WERI-Rb-1 (cell line): ENCODE results near the gene C6orf89.

ENCODE experiments used
- DNase-seq: peaks from one replicate; pipeline ENCODE4 v3.0.0-alpha.2; 2020
- H3K27ac ChIP-seq: fragments of 250-450 bp; sonication (Bioruptor Pico); 2 replicates; pipeline ENCODE4 v1.5.1; 2020; ENCODE audit warnings: mild to moderate bottlenecking, moderate library complexity
- H3K27me3 ChIP-seq: fragments of 250-450 bp; sonication (Bioruptor Pico); 2 replicates; pipeline ENCODE4 v1.5.1; 2021; ENCODE audit warnings: mild to moderate bottlenecking, low read depth, moderate library complexity; ENCODE audit not compliant: insufficient read depth, severe bottlenecking
- H3K36me3 ChIP-seq: fragments of 250-450 bp; sonication (Bioruptor Pico); 2 replicates; pipeline ENCODE4 v1.5.1; 2020; ENCODE audit warnings: mild to moderate bottlenecking, moderate library complexity
- H3K4me3 ChIP-seq: 2 replicates; pipeline ENCODE4 v1.5.1; 2011; ENCODE audit warnings: low read depth, mild to moderate bottlenecking, control low read depth, low read length
- H3K9me3 ChIP-seq: fragments of 250-450 bp; sonication (Bioruptor Pico); 2 replicates; pipeline ENCODE4 v1.5.1; 2021; ENCODE audit warnings: mild to moderate bottlenecking, moderate library complexity; ENCODE audit not compliant: severe bottlenecking
- CTCF ChIP-seq: IDR thresholded peaks from 2 replicates; pipeline ENCODE4 v1.5.1; 2011; ENCODE audit warnings: low read depth, mild to moderate bottlenecking, control low read depth, inconsistent platforms, low read length

The C6orf89 gene

GRCh38 chr6:36857325-36857724 lies 28.4 kb upstream of the C6orf89 start:
- no peak for DNase-seq
- Histone ChIP-seq H3K27ac (no peak overlapping the region), H3K27me3 (no peaks in the 10 kb centered on the region), H3K4me3 (no peak overlapping the region), H3K9me3 (no peaks in the 10 kb centered on the region), H3K36me3 (peaks cover 88% of the 10 kb centered on the region)
- TF ChIP-seq CTCF: no peak

- no peak for DNase-seq
- H3K27ac ChIP-seq: no peak overlapping the region
- no peak for TF ChIP-seq CTCF
- H3K36me3 ChIP-seq: peaks cover 92% of the 10 kb centered on the region
- H3K4me3 ChIP-seq: no peak overlapping the region
- H3K9me3 ChIP-seq: no peaks in the 10 kb centered on the region
- no peaks in the 10 kb centered on the region for H3K27me3 ChIP-seq
These were observed 27.3 kb upstream of the C6orf89 start for GRCh38 chr6:36858407-36858981.

- H3K9me3 ChIP-seq: no peaks in the 10 kb centered on the region
- no peak for TF ChIP-seq CTCF
- H3K4me3 ChIP-seq: no peak overlapping the region
- peaks cover 94% of the 10 kb centered on the region for H3K36me3 ChIP-seq
- no peaks in the 10 kb centered on the region for H3K27me3 ChIP-seq
- no peak for DNase-seq
- H3K27ac ChIP-seq: no peak overlapping the region
These were observed 25.6 kb upstream of the C6orf89 start for GRCh38 chr6:36860126-36860525.

GRCh38 chr6:36862164-36862847 lies 23.4 kb upstream of the C6orf89 start:
- no peak overlapping the region for H3K27ac ChIP-seq
- peaks cover 94% of the 10 kb centered on the region for H3K36me3 ChIP-seq
- no peak for TF ChIP-seq CTCF
- no peak overlapping the region for H3K4me3 ChIP-seq
- H3K9me3 ChIP-seq: no peaks in the 10 kb centered on the region
- no peak for DNase-seq
- H3K27me3 ChIP-seq: no peaks in the 10 kb centered on the region

GRCh38 chr6:36862848-36863382 lies 22.8 kb upstream of the C6orf89 start:
- Histone ChIP-seq H3K4me3 (no peak overlapping the region), H3K27ac (no peak overlapping the region), H3K36me3 (peaks cover 94% of the 10 kb centered on the region), H3K9me3 (no peaks in the 10 kb centered on the region), H3K27me3 (no peaks in the 10 kb centered on the region)
- TF ChIP-seq CTCF: no peak
- DNase-seq: no peak
